K562 (cell line): ENCODE data around the gene RGS3. TPM values are rescaled to one million over a fixed set of nuclear protein-coding genes. Genes with fewer than 3 reads are reported as not detected.

ENCODE experiments used
- ATAC-seq: fragments of 200-7000 bp; cut with Tn5 transposase; 3 replicates; pipeline ENCODE4 v1.9.1; 2020; ENCODE audit warnings: moderate library complexity
- BruUV-seq: library from RNA; stranded (reverse); fragments of 400-500 nt; replicated peaks from 2 replicates; lab custom pipeline; 2021; lab: Mats Ljungman, UMichigan
- CTCF ChIA-PET: fragments of 300-600 bp; formaldehyde crosslinking; extraction: SDS; loops from one replicate; lab custom pipeline; 2021; ENCODE audit warnings: low intra/inter-chr PET ratio; lab: Yijun Ruan, JAX
- POLR2A ChIA-PET: fragments of 300-600, 350-650 bp; sonication (Branson Sonifier 250); formaldehyde crosslinking; extraction: SDS; loops from one replicate; lab custom pipeline; 2021; ENCODE audit warnings: antibody characterized with exemption, inconsistent platforms; lab: Yijun Ruan, JAX
- DNase-seq, 4 experiments: peaks; one replicate each; pipeline versions ENCODE4 v3.0.0 to v3.0.0-alpha.2; 2011 to 2018; ENCODE audit warnings: low spot score in 3 of 4, mixed read lengths in 3 of 4; ENCODE audit errors: extremely low read depth in 1 of 4
- FAIRE-seq: peaks from 2 replicates; lab custom pipeline; 2011; peaks lifted over from hg19 to GRCh38; lab: Jason Lieb, UNC
- H2AFZ ChIP-seq: 2 replicates; pipeline ENCODE4 v1.6.0; 2011; ENCODE audit warnings: low read depth, low read length, control low read depth, inconsistent platforms
- H3K27ac ChIP-seq: fragments of 200-600 bp; 3 replicates; pipeline ENCODE4 v1.8.0; 2011; ENCODE audit warnings: low read depth, mild to moderate bottlenecking, control low read depth, inconsistent platforms, low read length, moderate library complexity, mixed read lengths; ENCODE audit errors: extremely low read depth
- H3K27me3 ChIP-seq, 2 experiments: fragments of 300-600 bp in 1 of 2; 2 replicates in 1 of 2; 3 replicates in 1 of 2; pipeline versions ENCODE4 v1.6.0 to v1.8.0; 2011; ENCODE audit warnings: inconsistent platforms in 2 of 2, low read length in 2 of 2, mild to moderate bottlenecking in 1 of 2, mixed read lengths in 1 of 2, moderate library complexity in 1 of 2; ENCODE audit not compliant: control insufficient read depth in 2 of 2, insufficient read depth in 2 of 2
- H3K36me3 ChIP-seq: fragments of 300-600 bp; 3 replicates; pipeline ENCODE4 v1.8.0; 2011; ENCODE audit warnings: mild to moderate bottlenecking, low read length, inconsistent platforms; ENCODE audit not compliant: control insufficient read depth, insufficient read depth
- H3K4me1 ChIP-seq, 2 experiments: fragments of 200-600 bp in 1 of 2; replicated peaks in 1 of 2; 2 replicates in 1 of 2; 3 replicates in 1 of 2; pipeline versions ENCODE4 v1.5.1 to v1.8.0; 2011; ENCODE audit warnings: inconsistent platforms in 2 of 2, low read length in 2 of 2, mild to moderate bottlenecking in 1 of 2, mixed read lengths in 1 of 2, moderate library complexity in 1 of 2; ENCODE audit not compliant: control insufficient read depth in 2 of 2, insufficient read depth in 2 of 2
- H3K4me2 ChIP-seq: 2 replicates; pipeline ENCODE4 v1.6.1; 2011; ENCODE audit warnings: low read length, control low read depth, inconsistent platforms, mixed read lengths; ENCODE audit not compliant: insufficient read depth
- H3K4me3 ChIP-seq: fragments of 200-600 bp; sonication (generic), shearing (Covaris generic); 2 replicates; pipeline ENCODE4 v1.5.1; 2016; ENCODE audit warnings: control low read depth, inconsistent platforms
- H3K79me2 ChIP-seq: fragments of 200-600 bp; 3 replicates; pipeline ENCODE4 v1.8.0; 2011; ENCODE audit warnings: low read length, inconsistent platforms; ENCODE audit not compliant: control insufficient read depth, insufficient read depth
- H3K9ac ChIP-seq, 2 experiments: 2 replicates each; pipeline versions ENCODE4 v1.6.0 to v1.6.1; 2011; ENCODE audit warnings: low read depth in 2 of 2, low read length in 2 of 2, control low read depth in 1 of 2, inconsistent platforms in 1 of 2, mild to moderate bottlenecking in 1 of 2, mixed read lengths in 1 of 2; ENCODE audit not compliant: insufficient read depth in 1 of 2
- H3K9me1 ChIP-seq: one replicate; pipeline ENCODE4 v1.6.0; 2011; ENCODE audit warnings: inconsistent platforms, mild to moderate bottlenecking, low read length, moderate library complexity; ENCODE audit not compliant: control insufficient read depth, insufficient read depth
- H3K9me3 ChIP-seq: replicated peaks from 2 replicates; pipeline ENCODE4 v1.5.1; 2011; ENCODE audit warnings: low read depth, low read length, inconsistent platforms; ENCODE audit not compliant: control insufficient read depth, insufficient read depth
- H4K20me1 ChIP-seq: replicated peaks from 2 replicates; pipeline ENCODE4 v1.6.1; 2011; ENCODE audit warnings: low read length, inconsistent platforms, mixed read lengths; ENCODE audit not compliant: control insufficient read depth, insufficient read depth
- CEBPB ChIP-seq: fragments of 450-650 bp; IDR thresholded peaks from 2 replicates; pipeline ENCODE4 v1.6.1; 2016; ENCODE audit warnings: missing genetic modification characterization, missing compliant biosample characterization
- CEBPG ChIP-seq, 3 experiments: fragments of 200-800 bp in 1 of 3; sonication (Bioruptor generic) in 1 of 3; sonication (generic) in 1 of 3; formaldehyde crosslinking in 1 of 3; IDR thresholded peaks in 2 of 3; conservative IDR thresholded peaks in 1 of 3; 2 replicates each; pipeline versions ENCODE4 v1.6.1 to v1.8.0; 2016 to 2022; ENCODE audit warnings: missing compliant biosample characterization in 2 of 3, missing genetic modification characterization in 2 of 3, mild to moderate bottlenecking in 1 of 3, missing genetic modification reagents in 1 of 3
- CTBP1 ChIP-seq: fragments of 450-650 bp; IDR thresholded peaks from 2 replicates; pipeline ENCODE4 v1.6.1; 2016; ENCODE audit warnings: borderline replicate concordance
- FOSL1 ChIP-seq: fragments of 200-800 bp; sonication (Bioruptor generic); conservative IDR thresholded peaks from 2 replicates; pipeline ENCODE4 v1.6.1; 2016; ENCODE audit warnings: missing genetic modification characterization, missing compliant biosample characterization
- HMGN3 ChIP-seq: IDR thresholded peaks from 2 replicates; pipeline ENCODE4 v1.6.1; 2011; ENCODE audit warnings: borderline replicate concordance, low read depth, mild to moderate bottlenecking, mixed read lengths, low read length; ENCODE audit not compliant: insufficient read length; ENCODE audit errors: extremely low read depth
- HOXB6 ChIP-seq: fragments of 250-450 bp; sonication (Bioruptor Pico); IDR thresholded peaks from 2 replicates; pipeline ENCODE4 v1.5.1; 2022; ENCODE audit warnings: mild to moderate bottlenecking, borderline replicate concordance
- NFE2L1 ChIP-seq: fragments of 450-650 bp; IDR thresholded peaks from 2 replicates; pipeline ENCODE4 v1.6.1; 2016; ENCODE audit warnings: missing genetic modification characterization, low read depth, mild to moderate bottlenecking, missing compliant biosample characterization, moderate library complexity, borderline replicate concordance
- SMAD4 ChIP-seq: fragments of 250-450 bp; sonication (Bioruptor Pico); conservative IDR thresholded peaks from 2 replicates; pipeline ENCODE4 v1.8.0; 2021; ENCODE audit warnings: inconsistent platforms, mild to moderate bottlenecking, moderate library complexity
- SMARCA4 ChIP-seq: fragments of 450-650 bp; IDR thresholded peaks from 2 replicates; pipeline ENCODE4 v1.6.1; 2016
- TCF7L2 ChIP-seq: fragments of 150-350 bp; IDR thresholded peaks from 2 replicates; pipeline ENCODE4 v1.6.1; 2016; ENCODE audit warnings: low read depth, mild to moderate bottlenecking, low read length, moderate library complexity
- ZNF274 ChIP-seq: IDR thresholded peaks from 2 replicates; pipeline ENCODE4 v1.6.1; 2011; ENCODE audit warnings: low read depth, mild to moderate bottlenecking, low read length, moderate library complexity, borderline replicate concordance
- ZNF507 ChIP-seq: conservative IDR thresholded peaks from 2 replicates; pipeline ENCODE4 v1.6.1; 2017; ENCODE audit warnings: missing genetic modification characterization, missing compliant biosample characterization
- WGBS: fragments of 100-300 bp; shearing (Covaris generic); methylation state at CpG from one replicate; pipeline ENCODE4 v1.1.6; 2016; ENCODE audit warnings: low coverage, mixed read lengths; ENCODE audit not compliant: insufficient coverage; ENCODE audit errors: missing lambda C conversion rate; 5-methylcytosine and 5-hydroxymethylcytosine counted together
- in situ Hi-C: fragments of 300-500 bp; cut with MboI; formaldehyde crosslinking; loops from 4 replicates; pipeline ENCODE4 v1.15.0; 2018; ENCODE audit warnings: inconsistent platforms, mixed read lengths
- intact Hi-C: fragments of 100-400 bp; cut with micrococcal nuclease; formaldehyde crosslinking; loops from 2 replicates; pipeline ENCODE4 v1.14.2; 2022
- polyA plus RNA-seq, 8 experiments: library from polyadenylated mRNA; depleted of rRNA in 4 of 8; stranded (reverse) in 5 of 8; unstranded in 3 of 8; fragments of >200 nt; fragmentation: Nextera tagmentation in 2 of 8; fragmentation: Illumina TruSeq in 1 of 8; extraction: Ambion mirVana in 2 of 8; extraction: Trizol in 1 of 8; gene quantifications; 2 replicates each; pipeline versions ENCODE4 v1.2.1 to v1.2.3, GENCODE V29; 2011 to 2014; ENCODE audit warnings: inconsistent platforms in 1 of 8, missing spikeins in 1 of 8
- total RNA-seq, 7 experiments: library from RNA; depleted of rRNA in 6 of 7; stranded (reverse); fragments of >200 nt in 6 of 7; fragmentation: Illumina TruSeq in 2 of 7; extraction: Trizol in 2 of 7; gene quantifications; 2 replicates each; pipeline versions ENCODE4 v1.2.1 to v1.2.3, GENCODE V29; 2011 to 2021; ENCODE audit warnings: low replicate concordance in 1 of 7
- TF ChIP-seq, protein P1 (sequence below), 2 experiments: fragments of 450-650 bp in 1 of 2; sonication (generic) in 1 of 2; formaldehyde crosslinking in 1 of 2; IDR thresholded peaks in 1 of 2; conservative IDR thresholded peaks in 1 of 2; 2 replicates each; pipeline versions ENCODE4 v1.6.1 to v1.8.1; 2016 to 2023; ENCODE audit warnings: mild to moderate bottlenecking in 2 of 2, moderate library complexity in 2 of 2, inconsistent platforms in 1 of 2, missing genetic modification reagents in 1 of 2
- TF ChIP-seq, protein P2 (sequence below): fragments of 250-450 bp; sonication (Bioruptor Pico); IDR thresholded peaks from 2 replicates; pipeline ENCODE4 v1.8.0; 2021; ENCODE audit warnings: moderate library complexity, mild to moderate bottlenecking, inconsistent platforms
- TF ChIP-seq, protein P3 (sequence below): fragments of 450-650 bp; IDR thresholded peaks from 2 replicates; pipeline ENCODE4 v1.6.1; 2018; ENCODE audit not compliant: partially characterized antibody

RGS3 gene
- total and polyA plus RNA-seq, 9 of the 15 experiments (the other 6 are each of a cell fraction or from before 2014, with no cell fraction given), result 0.08 to 2.9 (median 0.95) TPM

DNA sequence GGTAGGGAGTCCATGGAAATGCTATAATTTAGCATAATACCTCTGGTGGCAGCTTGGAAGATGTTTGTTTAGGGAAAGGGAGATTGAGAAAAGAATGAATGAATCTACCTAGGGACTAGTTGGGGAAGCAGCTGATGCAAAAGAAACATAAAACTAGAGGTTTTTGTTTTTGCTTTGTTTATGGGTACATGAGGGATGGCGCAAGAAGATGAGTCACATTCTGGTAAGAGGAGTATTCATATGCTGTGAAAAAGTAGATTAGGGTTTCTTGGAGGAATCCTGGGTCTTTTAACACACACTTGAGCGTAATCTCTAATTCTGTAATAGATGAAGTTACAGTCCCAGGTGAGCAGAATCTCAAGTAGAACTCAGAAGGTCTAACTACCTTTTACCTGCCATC lies 35.9 kb upstream of the RGS3 start:
- H3K36me3 ChIP-seq, result no peaks in the 10 kb centered on the region
- 41% methylated on average over 2 of the region's 2 CpGs for WGBS
- POLR2A ChIA-PET, result interaction anchor here (1.7 kb wide), 1 partner anchor 17 kb away, joined by 7 read pairs; the partner anchor contains the start of genes C9orf43 and POLE3
- CTCF ChIA-PET, result no interaction called here
- ATAC-seq, result no peak
- H4K20me1 ChIP-seq, result no peaks in the 10 kb centered on the region
- no peaks in the 10 kb centered on the region for H3K79me2 ChIP-seq
- no peaks in the 10 kb centered on the region for H3K9me3 ChIP-seq
- H3K9ac ChIP-seq, result no peak overlapping the region
- H3K9me1 ChIP-seq, result no peaks in the 10 kb centered on the region
- FAIRE-seq, result no peak
- DNase-seq, result no peak
- no peaks in the 10 kb centered on the region for H3K4me1 ChIP-seq
- no peak overlapping the region for H3K4me3 ChIP-seq
- in situ Hi-C loops, result no loop called here
- no peak overlapping the region for H2AFZ ChIP-seq
- no peak overlapping the region for H3K27ac ChIP-seq
- no peak overlapping the region for H3K4me2 ChIP-seq
- BruUV-seq, result no TSS peak
- intact Hi-C loops, result no loop called here
- peaks cover 10 to 17% of the 10 kb centered on the region in 2 experiments; a peak in 3 of 5 replicates for H3K27me3 ChIP-seq
- TF ChIP-seq, protein P1, sequence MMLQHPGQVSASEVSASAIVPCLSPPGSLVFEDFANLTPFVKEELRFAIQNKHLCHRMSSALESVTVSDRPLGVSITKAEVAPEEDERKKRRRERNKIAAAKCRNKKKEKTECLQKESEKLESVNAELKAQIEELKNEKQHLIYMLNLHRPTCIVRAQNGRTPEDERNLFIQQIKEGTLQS (IDR thresholded peaks at IDR 0.05), result peak; percentile 53
- TF ChIP-seq, protein P1 (CRISPR knock-in tag; conservative IDR thresholded peaks at IDR 0.05), result no peak
- TF ChIP-seq, protein P2, sequence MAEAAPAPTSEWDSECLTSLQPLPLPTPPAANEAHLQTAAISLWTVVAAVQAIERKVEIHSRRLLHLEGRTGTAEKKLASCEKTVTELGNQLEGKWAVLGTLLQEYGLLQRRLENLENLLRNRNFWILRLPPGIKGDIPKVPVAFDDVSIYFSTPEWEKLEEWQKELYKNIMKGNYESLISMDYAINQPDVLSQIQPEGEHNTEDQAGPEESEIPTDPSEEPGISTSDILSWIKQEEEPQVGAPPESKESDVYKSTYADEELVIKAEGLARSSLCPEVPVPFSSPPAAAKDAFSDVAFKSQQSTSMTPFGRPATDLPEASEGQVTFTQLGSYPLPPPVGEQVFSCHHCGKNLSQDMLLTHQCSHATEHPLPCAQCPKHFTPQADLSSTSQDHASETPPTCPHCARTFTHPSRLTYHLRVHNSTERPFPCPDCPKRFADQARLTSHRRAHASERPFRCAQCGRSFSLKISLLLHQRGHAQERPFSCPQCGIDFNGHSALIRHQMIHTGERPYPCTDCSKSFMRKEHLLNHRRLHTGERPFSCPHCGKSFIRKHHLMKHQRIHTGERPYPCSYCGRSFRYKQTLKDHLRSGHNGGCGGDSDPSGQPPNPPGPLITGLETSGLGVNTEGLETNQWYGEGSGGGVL (CRISPR knock-in tag), result no peak
- TF ChIP-seq ZNF507 (tag), result no peak
- no peak for TF ChIP-seq NFE2L1 (tag)
- TF ChIP-seq CTBP1, result no peak
- no peak for TF ChIP-seq SMAD4 (CRISPR knock-in tag)
- TF ChIP-seq SMARCA4, result no peak
- TF ChIP-seq, protein P3, sequence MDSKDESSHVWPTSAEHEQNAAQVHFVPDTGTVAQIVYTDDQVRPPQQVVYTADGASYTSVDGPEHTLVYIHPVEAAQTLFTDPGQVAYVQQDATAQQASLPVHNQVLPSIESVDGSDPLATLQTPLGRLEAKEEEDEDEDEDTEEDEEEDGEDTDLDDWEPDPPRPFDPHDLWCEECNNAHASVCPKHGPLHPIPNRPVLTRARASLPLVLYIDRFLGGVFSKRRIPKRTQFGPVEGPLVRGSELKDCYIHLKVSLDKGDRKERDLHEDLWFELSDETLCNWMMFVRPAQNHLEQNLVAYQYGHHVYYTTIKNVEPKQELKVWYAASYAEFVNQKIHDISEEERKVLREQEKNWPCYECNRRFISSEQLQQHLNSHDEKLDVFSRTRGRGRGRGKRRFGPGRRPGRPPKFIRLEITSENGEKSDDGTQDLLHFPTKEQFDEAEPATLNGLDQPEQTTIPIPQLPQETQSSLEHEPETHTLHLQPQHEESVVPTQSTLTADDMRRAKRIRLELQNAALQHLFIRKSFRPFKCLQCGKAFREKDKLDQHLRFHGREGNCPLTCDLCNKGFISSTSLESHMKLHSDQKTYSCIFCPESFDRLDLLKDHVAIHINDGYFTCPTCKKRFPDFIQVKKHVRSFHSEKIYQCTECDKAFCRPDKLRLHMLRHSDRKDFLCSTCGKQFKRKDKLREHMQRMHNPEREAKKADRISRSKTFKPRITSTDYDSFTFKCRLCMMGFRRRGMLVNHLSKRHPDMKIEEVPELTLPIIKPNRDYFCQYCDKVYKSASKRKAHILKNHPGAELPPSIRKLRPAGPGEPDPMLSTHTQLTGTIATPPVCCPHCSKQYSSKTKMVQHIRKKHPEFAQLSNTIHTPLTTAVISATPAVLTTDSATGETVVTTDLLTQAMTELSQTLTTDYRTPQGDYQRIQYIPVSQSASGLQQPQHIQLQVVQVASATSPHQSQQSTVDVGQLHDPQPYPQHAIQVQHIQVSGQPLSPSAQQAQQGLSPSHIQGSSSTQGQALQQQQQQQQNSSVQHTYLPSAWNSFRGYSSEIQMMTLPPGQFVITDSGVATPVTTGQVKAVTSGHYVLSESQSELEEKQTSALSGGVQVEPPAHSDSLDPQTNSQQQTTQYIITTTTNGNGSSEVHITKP, result no peak
- TF ChIP-seq CEBPG (CRISPR knock-in tag; IDR thresholded peaks at IDR 0.05), result 0 out of 2 replicates have a peak, but pooled peaks have one; percentile 10
- peak; percentile 36 to 78; a peak in 2 of 4 replicates for TF ChIP-seq CEBPG (tag; conservative IDR thresholded peaks at IDR 0.05 in 1 of 2, IDR thresholded peaks at IDR 0.05 in 1 of 2)
- TF ChIP-seq TCF7L2, result no peak
- peak; percentile 84 for TF ChIP-seq FOSL1 (tag)
- TF ChIP-seq HMGN3, result no peak
- no peak for TF ChIP-seq HOXB6
- peak; percentile 76 for TF ChIP-seq CEBPB (tag)
- TF ChIP-seq ZNF274, result no peak
